ENCODE data around the gene TNFRSF8.
A peak's percentile ranks its signal among the peaks of the same experiment; 100 is the strongest.
"Not testable (repeated sequence)": the region's sequence is repeated elsewhere in the genome, so short reads cannot be mapped to it uniquely, and the experiment has no call there.

TNFRSF8 gene

GRCh38 chr1:12031039-12031980 is 31.8 kb upstream of the TNFRSF8 start:
- no peak overlapping the region for H3K4me3 Mint-ChIP-seq
- peaks cover 4 to 5% of the 10 kb centered on the region in 2 donors for H3K4me1 Mint-ChIP-seq (ENCODE audit: low read depth in 2 of 2)
- H3K27ac Mint-ChIP-seq: no peak overlapping the region
- H3K9me3 Mint-ChIP-seq: no peaks in the 10 kb centered on the region
- ATAC-seq (replicated peaks) (no peak), DNase-seq (no peak)
- peaks cover 26% of the 10 kb centered on the region for H3K36me3 Mint-ChIP-seq (ENCODE audit: insufficient read depth)
- H3K27me3 Mint-ChIP-seq: no peaks in the 10 kb centered on the region

- DNase-seq (no peak), ATAC-seq (replicated peaks) (no peak)
- Mint-ChIP-seq H3K9me3 (no peaks in the 10 kb centered on the region), H3K36me3 (ENCODE audit: insufficient read depth) (peaks cover 17% of the 10 kb centered on the region), H3K27ac (no peak overlapping the region), H3K4me3 (no peak overlapping the region), H3K4me1 (ENCODE audit: low read depth in 2 of 2) (peaks cover 2 to 4% of the 10 kb centered on the region in 2 donors), H3K27me3 (no peaks in the 10 kb centered on the region)
Observed at GRCh38 chr1:12032161-12032621, 30.9 kb upstream of the TNFRSF8 start.

GRCh38 chr1:12033441-12033840 is 29.7 kb upstream of the TNFRSF8 start:
- H3K36me3 Mint-ChIP-seq (ENCODE audit: insufficient read depth); H3K4me3 Mint-ChIP-seq; H3K27ac Mint-ChIP-seq; H3K27me3 Mint-ChIP-seq; H3K4me1 Mint-ChIP-seq (ENCODE audit: low read depth in 2 of 2); H3K9me3 Mint-ChIP-seq; ATAC-seq (replicated peaks); DNase-seq: not testable (repeated sequence)

DNA sequence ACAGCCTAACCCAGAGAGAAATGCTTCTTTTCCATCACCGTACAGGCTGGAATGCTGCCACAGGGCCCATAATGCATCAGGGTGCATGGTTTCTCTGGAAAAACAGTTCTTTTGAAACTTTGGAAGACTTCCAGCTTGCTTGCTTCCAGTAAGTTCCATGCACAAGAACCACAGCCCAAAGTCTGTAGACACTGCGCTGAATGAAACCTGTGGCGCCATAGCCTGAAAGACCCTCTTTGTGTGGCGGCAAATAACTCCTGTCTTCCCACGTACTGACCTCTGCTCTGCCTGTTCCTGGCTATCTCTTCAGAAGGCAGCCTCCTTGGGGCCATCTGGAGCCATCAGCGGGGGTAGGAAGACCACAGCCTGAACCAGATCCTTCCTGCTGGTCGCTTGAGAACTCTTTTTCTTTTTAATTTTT is 28.7 kb upstream of the TNFRSF8 start:
- Mint-ChIP-seq H3K27me3 (peaks cover 0 to 8% of the 10 kb centered on the region in 2 donors), H3K36me3 (ENCODE audit: insufficient read depth) (no peaks in the 10 kb centered on the region), H3K9me3 (no peaks in the 10 kb centered on the region), H3K4me3 (no peak overlapping the region), H3K27ac (no peak overlapping the region), H3K4me1 (ENCODE audit: low read depth in 2 of 2) (no peaks in the 10 kb centered on the region)
- DNase-seq (no peak), ATAC-seq (replicated peaks) (no peak)

GRCh38 chr1:12035312-12035711 is 27.8 kb upstream of the TNFRSF8 start:
- no peaks in the 10 kb centered on the region for H3K4me1 Mint-ChIP-seq (ENCODE audit: low read depth in 2 of 2)
- H3K36me3 Mint-ChIP-seq (ENCODE audit: insufficient read depth): no peaks in the 10 kb centered on the region
- peaks cover 0 to 8% of the 10 kb centered on the region in 2 donors for H3K27me3 Mint-ChIP-seq
- H3K4me3 Mint-ChIP-seq: no peak overlapping the region
- DNase-seq: no peak
- H3K9me3 Mint-ChIP-seq: no peaks in the 10 kb centered on the region
- no peak for ATAC-seq (replicated peaks)
- no peak overlapping the region for H3K27ac Mint-ChIP-seq

DNA sequence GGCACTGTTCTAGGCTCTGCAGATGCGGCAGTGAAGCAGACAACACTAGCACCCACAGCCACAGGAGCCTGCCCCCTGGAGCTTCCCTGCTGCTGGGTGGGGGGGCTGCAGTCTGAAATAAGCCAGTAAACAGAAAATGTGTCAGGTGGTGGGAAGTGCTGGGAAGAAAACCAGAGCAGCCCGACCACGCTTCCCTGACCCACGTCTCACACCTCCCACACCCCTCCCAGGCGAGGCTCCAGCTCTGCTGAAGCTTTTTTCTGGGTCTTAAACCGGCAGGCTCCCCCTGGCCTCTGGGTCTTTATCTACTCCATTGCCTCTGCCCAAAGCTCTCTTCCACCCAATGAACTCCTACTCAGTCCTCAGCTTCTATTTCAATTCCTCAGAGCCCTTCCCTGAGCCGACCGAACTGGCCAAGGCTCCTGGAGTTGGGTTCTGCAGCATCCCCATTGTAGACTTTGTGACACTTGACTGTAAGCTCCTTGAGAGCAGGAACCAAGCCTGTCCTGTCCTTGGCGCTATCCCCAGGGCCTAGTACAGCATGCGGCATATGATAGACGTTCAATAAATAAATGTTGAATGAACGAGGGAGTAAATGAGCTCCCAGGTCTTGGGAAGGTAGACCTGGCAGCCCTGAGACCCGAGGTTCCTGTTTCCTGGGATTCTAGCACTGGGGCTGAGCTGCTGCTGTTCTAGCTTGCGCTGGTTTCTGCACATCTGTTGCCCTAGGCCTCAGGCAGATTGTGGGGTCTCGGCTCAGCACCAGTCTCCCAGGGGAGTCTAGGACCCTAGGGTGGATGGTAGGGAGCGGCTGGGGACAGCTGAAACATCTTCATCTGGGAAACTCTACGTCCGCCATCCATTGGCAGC is 25.4 kb upstream of the TNFRSF8 start:
- H3K9me3 Mint-ChIP-seq: no peaks in the 10 kb centered on the region
- no peak overlapping the region for H3K4me3 Mint-ChIP-seq
- ATAC-seq (replicated peaks) (no peak), DNase-seq (no peak)
- no peak overlapping the region for H3K27ac Mint-ChIP-seq
- no peaks in the 10 kb centered on the region for H3K4me1 Mint-ChIP-seq (ENCODE audit: low read depth in 2 of 2)
- peaks cover 0 to 8% of the 10 kb centered on the region in 2 donors for H3K27me3 Mint-ChIP-seq
- no peaks in the 10 kb centered on the region for H3K36me3 Mint-ChIP-seq (ENCODE audit: insufficient read depth)

DNA sequence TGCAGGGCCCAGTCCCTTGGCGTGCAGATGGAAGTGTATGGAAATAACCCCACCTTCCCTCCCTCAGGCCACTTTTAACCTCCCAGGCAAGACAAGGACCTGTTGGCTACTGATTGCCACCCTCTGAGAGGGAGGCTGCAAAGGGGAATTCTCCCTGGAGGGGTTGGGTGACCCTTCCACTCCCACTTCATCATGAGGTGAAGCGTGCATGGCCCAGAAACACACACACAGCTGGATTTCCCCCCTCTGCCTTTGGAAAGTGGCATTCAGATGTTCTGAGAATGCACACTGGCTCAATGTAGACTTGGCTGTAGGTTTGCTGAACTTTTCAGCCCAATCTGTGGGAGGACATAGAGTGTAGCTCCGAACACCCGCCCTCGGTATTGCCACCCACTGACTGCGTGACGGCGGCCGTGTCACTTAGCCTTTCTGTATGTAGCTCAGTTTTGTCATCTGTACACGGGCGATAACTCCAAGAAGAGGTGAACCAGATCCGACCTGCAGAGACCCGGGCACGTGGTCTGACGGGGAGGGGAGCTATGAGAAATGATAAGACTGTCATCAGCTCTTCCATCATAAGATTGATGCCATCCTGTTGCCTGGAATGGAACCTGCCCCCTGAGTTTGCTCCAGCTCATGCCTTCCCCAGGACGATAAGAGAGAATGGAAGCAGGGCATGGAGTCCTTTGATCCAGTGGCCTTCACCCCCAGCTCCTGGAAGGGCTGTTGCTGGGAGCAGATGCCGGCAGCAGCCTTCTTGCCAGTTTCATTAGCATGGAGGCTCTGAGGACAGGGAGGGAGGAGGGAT is 24.5 kb upstream of the TNFRSF8 start:
- Mint-ChIP-seq H3K27ac (peak overlapping the region in 1 of 2 donors; percentile 20), H3K27me3 (peaks cover 0 to 8% of the 10 kb centered on the region in 2 donors), H3K4me1 (ENCODE audit: low read depth in 2 of 2) (no peaks in the 10 kb centered on the region), H3K9me3 (no peaks in the 10 kb centered on the region), H3K36me3 (ENCODE audit: insufficient read depth) (no peaks in the 10 kb centered on the region), H3K4me3 (no peak overlapping the region)
- ATAC-seq (replicated peaks): no peak
- no peak for DNase-seq

GRCh38 chr1:12039164-12039525 is 24.0 kb upstream of the TNFRSF8 start:
- H3K36me3 Mint-ChIP-seq (ENCODE audit: insufficient read depth): no peaks in the 10 kb centered on the region
- H3K4me3 Mint-ChIP-seq: no peak overlapping the region
- ATAC-seq (replicated peaks): no peak

GRCh38 chr1:12039824-12040456 is 23.2 kb upstream of the TNFRSF8 start:
- not testable (repeated sequence) for ATAC-seq (replicated peaks); DNase-seq; H3K36me3 Mint-ChIP-seq (ENCODE audit: insufficient read depth); H3K27ac Mint-ChIP-seq; H3K4me1 Mint-ChIP-seq (ENCODE audit: low read depth in 2 of 2); H3K4me3 Mint-ChIP-seq; H3K9me3 Mint-ChIP-seq
- peaks cover 0 to 15% of the 10 kb centered on the region in 2 donors for H3K27me3 Mint-ChIP-seq

More at GRCh38 chr1:12039164-12039525, 24.0 kb upstream of the TNFRSF8 start:
- H3K27ac Mint-ChIP-seq: peak overlapping the region in 1 of 2 donors; percentile 20
- no peak for DNase-seq
- H3K27me3 Mint-ChIP-seq: peaks cover 0 to 12% of the 10 kb centered on the region in 2 donors
- H3K4me1 Mint-ChIP-seq (ENCODE audit: low read depth in 2 of 2): peaks cover 2 to 3% of the 10 kb centered on the region in 2 donors
- no peaks in the 10 kb centered on the region for H3K9me3 Mint-ChIP-seq

- peak; percentile 54 for ATAC-seq (replicated peaks)
Observed at GRCh38 chr1:12040457-12041051, 22.5 kb upstream of the TNFRSF8 start.

DNA sequence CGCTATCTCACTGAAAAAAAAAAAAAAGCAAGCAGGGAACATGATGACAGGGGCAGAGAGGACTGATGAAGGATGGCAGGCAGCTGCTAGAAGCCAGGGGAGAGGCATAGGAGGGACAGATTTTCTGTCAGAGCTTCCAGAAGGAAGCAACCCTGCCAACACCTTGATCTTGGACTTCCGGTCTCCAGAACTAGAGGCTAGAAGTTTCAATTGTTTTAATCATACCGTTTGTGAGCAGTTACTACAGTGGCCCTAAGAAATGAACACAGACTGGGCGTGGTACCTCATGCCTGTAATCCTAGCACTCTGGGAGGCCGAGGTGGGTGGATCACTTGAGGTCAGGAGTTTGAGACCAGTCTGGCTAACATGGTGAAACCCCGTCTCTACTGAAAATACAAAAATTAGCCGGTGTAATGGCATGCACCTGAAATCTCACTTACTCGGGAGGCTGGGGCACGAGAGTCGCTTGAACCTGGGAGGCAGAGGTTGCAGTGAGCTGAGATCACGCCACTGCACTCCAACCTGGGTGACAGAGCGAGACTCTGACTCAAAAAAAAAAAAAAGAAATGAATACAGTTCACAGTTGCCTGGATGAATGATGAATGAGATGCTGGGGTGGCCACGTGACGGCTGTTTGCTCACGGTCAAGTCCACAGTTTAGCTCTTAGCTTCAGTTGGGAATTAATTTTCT is 18.8 kb upstream of the TNFRSF8 start:
- not testable (repeated sequence) for H3K27me3 Mint-ChIP-seq; H3K9me3 Mint-ChIP-seq; H3K4me1 Mint-ChIP-seq (ENCODE audit: low read depth in 2 of 2); DNase-seq; H3K36me3 Mint-ChIP-seq (ENCODE audit: insufficient read depth); ATAC-seq (replicated peaks); H3K27ac Mint-ChIP-seq
- peak overlapping the region; percentile 6 to 15 for H3K4me3 Mint-ChIP-seq

More at GRCh38 chr1:12040457-12041051, 22.5 kb upstream of the TNFRSF8 start:
- Mint-ChIP-seq H3K4me3 (no peak overlapping the region), H3K9me3 (no peaks in the 10 kb centered on the region), H3K36me3 (ENCODE audit: insufficient read depth) (no peaks in the 10 kb centered on the region), H3K27me3 (peaks cover 0 to 15% of the 10 kb centered on the region in 2 donors), H3K4me1 (ENCODE audit: low read depth in 2 of 2) (peaks cover 2 to 5% of the 10 kb centered on the region in 2 donors), H3K27ac (no peak overlapping the region)
- DNase-seq: no peak

DNA sequence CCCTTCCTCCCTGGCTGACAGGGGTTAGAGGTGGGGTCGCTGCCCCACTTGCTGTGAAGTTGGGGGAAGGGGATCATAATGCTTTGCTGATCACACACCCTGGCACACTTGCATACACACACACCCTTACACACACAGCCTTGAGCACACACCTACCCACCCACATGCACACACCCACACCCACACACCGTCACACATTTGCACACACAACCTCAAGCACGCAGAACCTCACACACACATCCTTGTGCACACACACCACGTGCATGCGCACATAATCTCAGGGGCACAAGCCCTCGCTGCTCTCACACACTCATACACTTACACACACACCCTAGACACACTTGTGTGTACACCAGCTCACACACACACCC is 16.4 kb upstream of the TNFRSF8 start:
- ATAC-seq (replicated peaks) (no peak), DNase-seq (no peak)
- Mint-ChIP-seq H3K27ac (no peak overlapping the region), H3K4me3 (no peak overlapping the region), H3K9me3 (no peaks in the 10 kb centered on the region), H3K27me3 (peaks cover 0 to 8% of the 10 kb centered on the region in 2 donors), H3K36me3 (ENCODE audit: insufficient read depth) (no peaks in the 10 kb centered on the region), H3K4me1 (ENCODE audit: low read depth in 2 of 2) (peaks cover 3 to 9% of the 10 kb centered on the region in 2 donors)
